Suprapubic skin (tissue), 4 donors: ENCODE results near the gene TMIGD1.

ENCODE experiments used
- CTCF ChIP-seq, 2 donors: fragments of 200-600 bp in 1 of 2; fragments of 450-650 bp in 1 of 2; sonication (generic) in 1 of 2; IDR thresholded peaks; one replicate each; pipeline ENCODE4 v1.5.1; 2016 to 2019; ENCODE audit warnings: antibody characterized with exemption in 2 of 2, mild to moderate bottlenecking in 1 of 2, moderate library complexity in 1 of 2
- EP300 ChIP-seq: sonication (generic); formaldehyde crosslinking; IDR thresholded peaks from one replicate; pipeline ENCODE4 v1.6.1; 2017; ENCODE audit warnings: antibody characterized with exemption
- POLR2A ChIP-seq, 2 donors: fragments of 450-650 bp; IDR thresholded peaks; one replicate each; pipeline ENCODE4 v1.6.1; 2017; ENCODE audit warnings: antibody characterized with exemption in 2 of 2, mild to moderate bottlenecking in 2 of 2, moderate library complexity in 2 of 2
- POLR2AphosphoS5 ChIP-seq, 3 donors: sonication (generic); formaldehyde crosslinking; IDR thresholded peaks; one replicate each; pipeline ENCODE4 v1.6.1; 2017; ENCODE audit warnings: antibody characterized with exemption in 3 of 3

GRCh38 chr17:30343796-30344195 lies 9.9 kb upstream of the TMIGD1 start:
- no peak for TF ChIP-seq CTCF (IDR thresholded peaks at IDR 0.05)
- no peak for TF ChIP-seq POLR2A (IDR thresholded peaks at IDR 0.05)
- no peak for TF ChIP-seq POLR2AphosphoS5 (IDR thresholded peaks at IDR 0.05)
- TF ChIP-seq EP300, result no peak
